GM21515 (cell line): Measurements from ENCODE around the gene LDB3.

Source experiments
- ATAC-seq: cut with Tn5 transposase; IDR thresholded peaks from one replicate; pipeline ENCODE4 v1.9.1; 2021; ENCODE audit not compliant: unreplicated experiment

LDB3 gene

DNA sequence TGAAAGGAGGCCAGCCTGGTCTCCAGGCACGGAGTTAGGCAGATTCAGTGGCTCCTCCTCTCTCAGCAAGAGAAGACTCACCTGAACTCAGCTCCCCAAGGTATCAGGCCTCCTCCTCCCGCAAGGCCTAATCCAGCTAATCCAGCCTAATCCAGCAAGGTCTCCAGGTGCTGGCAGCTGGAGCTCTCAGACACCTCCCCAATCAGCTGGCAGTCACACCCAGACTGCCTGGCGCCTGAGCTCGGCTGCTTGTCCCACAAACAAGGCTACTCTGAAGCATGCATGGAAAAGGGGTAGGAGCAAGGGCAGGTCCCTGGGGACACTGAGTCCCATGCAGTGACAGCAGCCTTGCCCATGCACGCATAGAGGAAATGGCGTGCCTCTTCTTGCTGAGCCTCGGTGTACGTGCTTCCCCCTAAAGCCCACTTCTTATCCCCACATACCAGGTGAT lies 17.3 kb upstream of the LDB3 start:
- no peak for ATAC-seq

DNA sequence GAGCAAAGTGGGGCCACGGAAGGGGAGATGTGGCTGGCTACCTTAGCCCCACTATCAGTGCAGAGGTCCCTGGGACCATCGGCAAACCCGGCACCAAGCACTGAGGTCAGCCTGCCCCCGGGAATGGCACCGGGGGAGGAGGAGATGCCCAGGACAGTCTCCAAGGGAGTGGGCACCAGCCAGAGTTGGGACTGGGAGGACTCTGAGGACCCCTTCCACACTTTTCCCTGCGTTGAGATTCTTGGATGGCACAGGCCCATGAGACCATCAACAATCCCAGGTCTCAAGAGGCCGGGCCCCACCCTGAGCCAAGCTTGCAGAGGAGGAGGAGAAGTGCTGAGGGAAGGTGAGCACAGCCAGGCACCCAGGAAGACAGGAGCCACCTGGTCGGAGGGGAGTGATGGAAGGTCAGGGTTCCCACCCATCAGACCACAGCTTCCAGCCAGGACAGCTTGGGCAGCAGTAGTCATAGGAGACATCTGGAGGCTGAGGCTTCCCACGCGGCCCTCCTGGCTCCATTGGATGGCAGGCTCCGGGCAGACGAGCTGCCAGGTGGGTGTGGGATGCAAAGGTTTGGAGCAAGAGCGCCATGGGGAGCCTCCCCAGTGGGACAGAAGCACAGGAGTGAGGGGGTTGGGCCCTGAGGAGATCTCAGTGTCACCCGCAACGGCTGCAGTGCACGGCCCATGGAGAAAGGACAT lies 16.5 kb upstream of the LDB3 start:
- no peak for ATAC-seq

DNA sequence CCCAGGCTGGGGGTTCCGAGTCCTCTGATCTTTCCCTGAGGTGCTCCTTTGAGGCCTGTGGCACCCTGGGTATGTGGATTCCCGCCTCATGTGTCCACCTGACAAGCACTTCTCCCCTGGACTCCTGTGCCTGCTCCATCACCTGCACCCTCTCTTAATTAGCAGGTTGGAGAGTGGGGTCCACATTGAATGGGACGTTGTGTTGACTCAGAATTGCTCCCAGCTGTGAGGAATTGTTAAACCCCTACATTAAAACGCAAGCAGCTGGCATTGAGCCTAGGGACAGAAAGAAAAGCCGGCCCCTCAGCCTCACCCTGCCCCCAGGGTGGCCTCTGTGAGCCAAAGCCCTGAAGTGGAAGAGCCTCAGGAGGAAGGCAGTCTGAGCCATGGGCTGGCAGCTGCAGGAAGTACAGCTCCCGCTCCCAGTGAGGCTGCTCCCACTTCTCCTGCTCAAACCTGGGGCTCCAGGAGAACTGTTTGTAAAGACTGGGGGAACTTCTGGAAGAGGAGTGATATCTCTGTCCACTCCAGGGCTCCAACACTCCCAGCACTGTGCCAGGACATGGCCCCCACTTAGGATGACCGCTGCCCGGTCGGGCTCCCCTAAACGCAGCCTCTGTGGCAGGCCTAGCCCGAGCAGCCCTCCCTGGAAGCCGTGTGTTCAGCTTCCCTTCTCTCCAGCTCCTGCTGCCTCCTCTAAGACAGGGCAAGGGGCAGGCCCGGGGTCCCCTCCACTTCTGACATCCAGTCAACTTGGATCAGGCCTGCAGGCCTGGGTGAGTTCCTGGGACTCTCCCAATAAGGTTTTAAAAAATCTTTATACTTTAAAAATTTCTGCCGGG lies 15.7 kb upstream of the LDB3 start:
- ATAC-seq, result no peak

DNA sequence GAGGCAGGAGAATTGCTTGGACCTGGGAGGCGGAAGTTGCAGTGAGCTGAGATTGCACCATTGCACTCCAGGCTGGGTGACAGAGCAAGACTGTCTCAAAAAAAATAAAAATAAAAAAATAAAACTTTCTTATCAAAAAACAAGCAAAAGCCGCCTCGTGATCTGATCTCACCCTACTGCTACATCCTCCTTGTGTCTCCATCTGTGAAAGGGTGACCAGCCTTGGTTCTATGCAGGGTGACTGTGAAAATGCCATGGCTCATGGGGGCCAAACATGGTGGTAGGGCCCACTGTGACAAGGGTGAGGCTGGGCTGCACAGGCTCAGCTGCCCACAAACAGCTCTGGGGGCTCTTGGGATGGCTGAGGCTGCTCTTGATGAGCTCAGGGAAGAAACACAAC lies 14.9 kb upstream of the LDB3 start:
- no peak for ATAC-seq

DNA sequence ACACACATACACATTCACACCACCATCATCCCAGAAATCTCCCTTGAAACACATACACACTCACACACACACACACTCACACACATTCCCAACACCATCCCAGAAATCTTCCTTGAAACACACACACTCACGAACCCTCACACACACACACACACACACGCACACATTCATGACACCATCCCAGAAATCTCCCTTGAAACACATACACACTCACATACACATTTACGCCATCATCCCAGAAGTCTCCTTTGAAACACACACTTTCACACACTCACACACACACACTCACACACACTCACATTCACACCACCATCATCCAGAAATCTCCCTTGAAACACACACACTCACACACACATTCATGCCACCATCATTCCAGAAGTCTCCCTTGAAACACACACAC lies 14.3 kb upstream of the LDB3 start:
- no peak for ATAC-seq

DNA sequence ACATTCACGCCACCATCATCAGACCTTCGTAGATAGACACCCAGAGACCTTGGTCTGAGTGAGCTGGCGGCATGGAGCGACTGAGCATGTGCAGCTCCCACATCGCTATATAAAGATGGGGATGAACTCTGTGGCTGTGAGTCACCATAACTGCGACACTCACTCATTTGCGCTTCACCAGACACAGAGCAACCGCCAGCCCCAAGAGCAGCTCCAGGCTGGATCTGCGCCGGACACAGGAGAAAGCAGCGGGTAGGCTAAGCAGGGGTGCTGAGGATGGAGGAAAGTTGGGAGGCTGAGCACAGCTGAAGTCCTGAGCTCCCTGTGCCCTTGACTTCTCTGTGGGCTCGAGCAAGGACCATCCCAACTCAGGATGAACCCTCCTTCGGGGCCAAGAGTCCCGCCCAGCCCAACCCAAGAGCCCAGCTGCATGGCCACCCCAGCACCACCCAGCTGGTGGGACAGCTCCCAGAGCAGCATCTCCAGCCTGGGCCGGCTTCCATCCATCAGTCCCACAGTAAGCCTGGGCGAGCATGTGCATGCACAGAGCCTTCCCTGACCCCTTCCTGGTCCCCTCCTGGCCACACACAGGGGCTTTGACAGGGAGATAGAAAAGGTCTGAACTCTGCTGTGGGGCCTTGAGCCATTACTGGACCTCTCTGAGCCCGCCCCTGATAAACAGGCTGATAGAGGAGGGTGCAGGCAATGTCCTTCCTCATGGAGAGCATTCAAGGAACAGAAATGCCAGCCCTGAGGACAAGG lies 13.7 kb upstream of the LDB3 start, which contains the start of gene OPN4:
TSS of gene OPN4 (plus strand) at position 137 of the 762 bp plus-strand sequence. CDS start at position 374, 237 bp downstream.
- ATAC-seq, result no peak

DNA sequence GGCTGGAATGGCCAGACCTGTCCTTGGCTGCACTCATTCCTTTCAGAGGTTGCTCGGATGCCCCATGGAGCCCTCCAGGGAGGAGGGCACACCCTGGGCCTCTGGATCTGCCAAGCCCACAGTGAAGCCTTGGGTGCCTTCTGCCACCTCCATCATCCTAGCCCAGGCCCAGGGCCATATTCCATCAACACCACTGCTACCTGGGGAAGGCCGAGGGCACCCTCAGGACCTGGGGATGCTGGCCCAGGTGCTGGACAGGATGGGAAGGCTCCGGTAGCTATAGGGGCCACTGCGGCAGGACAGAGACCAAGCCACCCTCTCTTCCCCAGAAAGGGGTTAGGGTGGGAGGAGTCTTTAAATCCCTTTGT lies 13.2 kb upstream of the LDB3 start:
- ATAC-seq, result no peak

DNA sequence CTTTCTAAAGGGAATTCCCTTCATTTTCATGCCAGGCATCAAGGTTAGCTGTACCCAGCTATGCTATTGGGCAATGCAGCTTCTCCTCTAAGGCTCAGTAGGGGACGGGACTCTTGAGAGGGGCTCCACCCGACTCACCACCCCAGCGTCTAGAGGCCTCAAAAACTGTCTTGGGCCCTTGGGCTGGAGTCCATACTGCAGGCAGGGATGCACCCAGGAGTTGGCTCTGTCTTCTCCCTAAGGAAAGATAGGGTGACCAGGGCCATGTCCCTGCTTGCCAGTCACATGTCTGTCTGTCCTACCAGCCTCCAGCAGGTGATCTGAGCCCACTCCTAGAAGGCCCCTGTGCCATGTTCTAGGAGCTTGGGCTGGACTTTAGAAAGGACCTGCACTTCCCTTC lies 12.7 kb upstream of the LDB3 start:
- no peak for ATAC-seq

DNA sequence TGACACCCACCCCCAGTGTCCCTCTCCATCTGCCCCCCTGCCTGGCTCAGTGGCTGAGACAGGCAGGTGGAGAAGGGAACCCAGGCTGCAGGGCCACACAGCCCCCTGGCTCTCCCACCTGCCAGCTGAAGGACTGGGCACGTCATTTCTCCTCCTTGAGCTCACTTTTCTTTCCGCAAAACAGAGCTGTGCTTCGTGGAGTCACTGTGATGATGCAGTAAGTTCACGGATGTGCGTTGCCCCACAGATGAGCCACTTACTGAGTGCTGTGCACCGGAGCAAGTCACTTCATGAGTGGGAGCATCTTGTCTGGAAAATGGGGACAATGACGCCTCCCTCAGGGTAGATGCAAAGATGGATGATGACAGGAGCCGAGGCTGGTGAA lies 11.3 kb upstream of the LDB3 start:
- ATAC-seq, result no peak

DNA sequence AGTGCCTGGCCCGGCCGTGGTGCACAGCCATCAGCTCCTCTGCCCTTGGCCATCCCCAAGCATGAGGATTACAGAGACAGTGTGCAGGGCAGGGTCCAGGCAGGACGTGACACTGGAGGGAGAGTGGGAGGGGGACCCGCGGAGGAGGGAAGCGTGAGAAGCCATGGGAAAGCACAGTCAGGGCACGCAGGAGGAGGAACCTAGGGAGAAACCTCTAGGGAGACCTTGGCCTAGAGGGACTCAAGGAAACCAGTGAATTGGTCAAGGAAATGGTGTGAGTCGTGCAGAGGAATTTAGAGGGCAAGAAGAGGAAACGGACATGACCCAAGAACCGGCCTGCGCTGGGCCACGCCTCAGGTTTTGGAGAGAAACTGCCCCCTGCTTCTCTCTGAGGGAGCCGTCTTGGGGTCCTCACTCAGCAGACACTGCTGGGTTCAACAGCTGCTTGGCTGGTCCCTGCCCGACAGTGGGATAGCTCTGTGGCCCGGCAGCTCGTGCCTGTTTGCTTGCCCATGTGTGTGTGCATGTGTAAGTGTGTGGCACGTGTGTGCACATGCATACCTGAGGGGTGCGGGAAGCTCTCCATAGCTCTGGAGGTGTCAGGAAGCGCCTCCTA lies 10.8 kb upstream of the LDB3 start:
- ATAC-seq, result no peak

DNA sequence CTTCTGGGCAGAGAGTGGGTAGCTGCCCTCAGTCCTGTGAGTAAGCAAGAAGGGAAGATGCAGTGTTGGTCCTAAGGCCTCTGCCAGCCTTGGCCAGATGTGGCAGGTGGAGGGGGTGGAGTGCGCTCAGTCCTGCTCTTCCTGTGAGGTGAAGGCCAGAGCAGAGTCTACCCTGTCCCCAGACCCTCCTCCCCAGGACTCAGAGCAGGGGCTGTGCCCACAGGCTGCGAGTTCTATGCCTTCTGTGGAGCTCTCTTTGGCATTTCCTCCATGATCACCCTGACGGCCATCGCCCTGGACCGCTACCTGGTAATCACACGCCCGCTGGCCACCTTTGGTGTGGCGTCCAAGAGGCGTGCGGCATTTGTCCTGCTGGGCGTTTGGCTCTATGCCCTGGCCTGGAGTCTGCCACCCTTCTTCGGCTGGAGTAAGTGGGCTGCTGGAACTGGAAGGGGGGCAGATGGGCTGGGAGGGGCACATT lies 10.0 kb upstream of the LDB3 start:
- ATAC-seq, result no peak

DNA sequence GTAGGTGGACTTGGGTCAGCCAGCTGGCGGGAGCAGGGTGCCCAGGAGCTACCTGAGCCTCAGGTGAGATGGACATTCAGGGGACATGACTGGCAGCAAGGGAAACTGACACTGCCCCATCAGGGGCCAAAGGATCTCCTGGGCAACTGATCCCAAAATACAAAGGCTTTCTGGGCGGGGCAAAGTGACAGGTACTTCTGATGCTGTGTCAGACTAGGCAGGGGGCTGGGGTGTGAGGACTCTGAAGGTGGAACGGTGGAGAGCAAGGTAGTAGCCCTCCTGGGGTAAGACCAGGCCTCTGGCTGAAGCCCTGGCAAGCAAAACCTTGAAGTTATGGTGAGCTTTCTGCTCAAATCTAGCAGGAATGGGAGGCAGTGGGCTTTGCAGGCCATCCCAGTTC lies 9.6 kb upstream of the LDB3 start:
- no peak for ATAC-seq

DNA sequence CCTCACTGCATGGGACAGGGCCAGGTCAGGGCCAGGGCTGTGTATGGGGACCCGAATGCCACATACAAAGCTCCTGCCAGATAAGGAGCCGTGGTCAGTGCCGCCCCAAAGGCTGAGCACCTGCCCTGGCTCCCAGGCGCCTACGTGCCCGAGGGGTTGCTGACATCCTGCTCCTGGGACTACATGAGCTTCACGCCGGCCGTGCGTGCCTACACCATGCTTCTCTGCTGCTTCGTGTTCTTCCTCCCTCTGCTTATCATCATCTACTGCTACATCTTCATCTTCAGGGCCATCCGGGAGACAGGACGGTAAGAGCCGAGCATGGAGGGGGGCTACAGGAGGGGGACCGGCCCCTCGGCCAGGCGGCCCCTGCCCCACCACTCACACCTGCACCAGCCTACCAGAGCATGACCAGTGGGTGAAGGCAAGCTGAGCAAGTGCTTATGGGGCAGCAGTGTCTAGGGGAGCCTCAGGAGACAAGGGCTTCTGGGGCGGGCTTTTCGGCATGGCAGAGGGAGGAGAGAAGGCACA lies 9.1 kb upstream of the LDB3 start:
- no peak for ATAC-seq

DNA sequence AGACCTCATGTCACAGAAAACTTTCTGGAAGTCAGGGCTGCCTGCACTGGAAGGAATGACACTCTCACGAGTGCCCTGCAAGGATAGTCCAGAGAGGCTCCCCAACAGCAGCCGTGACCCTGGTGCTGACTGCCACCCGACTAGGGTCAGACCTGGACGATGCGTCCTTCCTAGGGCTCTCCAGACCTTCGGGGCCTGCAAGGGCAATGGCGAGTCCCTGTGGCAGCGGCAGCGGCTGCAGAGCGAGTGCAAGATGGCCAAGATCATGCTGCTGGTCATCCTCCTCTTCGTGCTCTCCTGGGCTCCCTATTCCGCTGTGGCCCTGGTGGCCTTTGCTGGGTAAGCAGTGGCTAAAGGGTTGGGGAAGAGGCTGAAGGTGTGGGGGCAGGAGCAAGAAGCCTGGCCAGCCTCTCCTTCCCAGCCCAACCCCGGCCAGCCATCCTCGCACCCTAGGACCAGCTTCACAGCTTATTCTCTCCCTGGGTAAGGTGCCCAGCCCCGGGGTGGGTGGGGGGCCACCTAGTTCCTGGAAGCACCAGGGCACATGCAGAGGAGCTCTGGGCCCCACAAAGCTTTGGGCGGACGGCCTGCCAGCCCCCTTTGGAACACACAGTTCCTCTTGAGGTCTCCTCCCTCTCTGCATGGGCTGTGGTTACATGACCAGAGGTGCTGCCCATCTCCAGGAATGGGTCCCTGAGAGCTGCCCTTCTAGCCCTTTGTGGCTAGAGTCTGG lies 8.4 kb upstream of the LDB3 start:
- ATAC-seq, result no peak

DNA sequence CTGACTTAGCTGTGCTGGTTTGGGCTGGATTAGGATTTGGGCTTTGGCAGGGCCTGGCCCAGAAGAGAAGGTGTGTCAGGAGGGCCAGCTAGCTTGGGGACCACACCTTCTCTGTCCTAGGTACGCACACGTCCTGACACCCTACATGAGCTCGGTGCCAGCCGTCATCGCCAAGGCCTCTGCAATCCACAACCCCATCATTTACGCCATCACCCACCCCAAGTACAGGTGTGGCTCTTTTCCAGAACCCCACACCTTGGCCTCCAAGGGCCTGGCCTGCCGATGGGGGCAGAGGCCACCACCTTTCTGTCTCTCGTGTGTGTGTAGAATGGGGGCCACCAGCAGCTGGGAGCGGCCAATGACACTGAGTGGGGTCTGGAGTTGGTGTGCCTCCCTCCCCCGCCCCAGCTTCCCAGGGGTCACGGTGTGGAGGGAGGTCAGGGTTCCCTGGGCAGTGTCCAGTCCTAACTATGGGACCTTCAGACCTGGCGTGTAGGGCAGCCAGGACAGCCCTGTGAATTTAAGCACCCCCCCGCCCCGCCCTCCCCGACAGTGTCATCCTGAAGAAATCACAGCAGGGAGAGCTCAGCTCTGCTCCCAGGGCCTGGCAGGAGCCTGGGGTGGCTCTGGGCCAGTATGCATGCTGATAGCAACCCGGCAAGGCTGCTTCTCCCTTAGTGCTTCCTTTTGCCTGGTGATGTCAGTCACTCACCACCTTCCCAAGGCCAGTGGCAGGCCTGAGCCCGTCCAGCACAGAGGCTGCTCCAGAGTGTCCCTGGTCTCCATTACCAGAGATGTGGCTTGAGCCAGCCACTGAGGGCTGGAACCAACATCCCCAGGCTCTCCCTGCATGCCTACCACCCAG lies 6.9 kb upstream of the LDB3 start:
- no peak for ATAC-seq

DNA sequence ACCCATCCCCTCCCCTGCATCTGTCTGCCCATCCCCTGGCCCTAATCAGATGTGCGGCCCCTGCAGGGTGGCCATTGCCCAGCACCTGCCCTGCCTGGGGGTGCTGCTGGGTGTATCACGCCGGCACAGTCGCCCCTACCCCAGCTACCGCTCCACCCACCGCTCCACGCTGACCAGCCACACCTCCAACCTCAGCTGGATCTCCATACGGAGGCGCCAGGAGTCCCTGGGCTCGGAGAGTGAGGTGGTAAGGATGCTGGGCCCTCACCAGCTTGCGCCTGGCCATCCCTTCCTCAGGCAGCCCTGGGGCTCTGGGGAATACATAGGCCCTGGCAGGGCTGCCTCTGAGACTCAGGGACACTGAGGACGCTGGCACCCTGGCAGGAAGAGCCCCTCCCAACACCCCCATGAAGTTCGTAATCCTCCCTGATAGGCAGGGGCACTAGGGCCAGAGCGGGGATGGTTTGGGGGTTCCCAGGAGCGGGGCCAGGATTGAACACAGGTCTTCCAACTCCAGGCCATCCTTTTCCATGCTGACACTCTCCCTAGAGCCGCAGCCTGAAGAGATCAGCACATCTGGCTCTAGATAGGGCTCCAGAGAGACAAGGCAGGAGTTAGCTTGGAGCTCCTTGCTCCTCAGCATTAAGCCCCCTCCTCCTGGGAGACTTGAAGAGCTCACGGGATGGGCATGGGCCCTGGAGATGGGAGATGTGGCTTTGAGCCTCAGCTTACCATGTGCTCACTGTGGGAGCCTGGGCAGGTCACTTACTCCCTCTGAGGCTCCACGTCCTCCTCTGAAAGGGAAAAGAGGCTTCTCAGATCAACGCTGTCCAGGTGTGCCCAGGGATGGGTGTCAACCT lies 5.9 kb upstream of the LDB3 start:
- ATAC-seq, result no peak

DNA sequence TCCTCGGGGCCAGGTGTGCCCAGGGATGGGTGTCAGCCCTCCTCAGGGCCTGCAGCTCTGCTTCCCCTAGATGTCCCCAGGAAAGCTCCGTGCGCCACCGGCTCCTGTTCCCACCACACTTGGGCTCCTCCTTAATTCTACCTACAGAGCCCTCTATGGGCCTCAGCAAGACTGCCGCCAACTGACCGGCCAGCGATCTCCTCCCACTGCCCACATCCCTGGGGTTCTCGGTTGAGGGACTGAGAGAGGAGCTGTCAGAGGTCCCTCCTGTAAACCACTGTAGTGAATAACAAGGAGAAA lies 5.3 kb upstream of the LDB3 start:
- ATAC-seq, result no peak

DNA sequence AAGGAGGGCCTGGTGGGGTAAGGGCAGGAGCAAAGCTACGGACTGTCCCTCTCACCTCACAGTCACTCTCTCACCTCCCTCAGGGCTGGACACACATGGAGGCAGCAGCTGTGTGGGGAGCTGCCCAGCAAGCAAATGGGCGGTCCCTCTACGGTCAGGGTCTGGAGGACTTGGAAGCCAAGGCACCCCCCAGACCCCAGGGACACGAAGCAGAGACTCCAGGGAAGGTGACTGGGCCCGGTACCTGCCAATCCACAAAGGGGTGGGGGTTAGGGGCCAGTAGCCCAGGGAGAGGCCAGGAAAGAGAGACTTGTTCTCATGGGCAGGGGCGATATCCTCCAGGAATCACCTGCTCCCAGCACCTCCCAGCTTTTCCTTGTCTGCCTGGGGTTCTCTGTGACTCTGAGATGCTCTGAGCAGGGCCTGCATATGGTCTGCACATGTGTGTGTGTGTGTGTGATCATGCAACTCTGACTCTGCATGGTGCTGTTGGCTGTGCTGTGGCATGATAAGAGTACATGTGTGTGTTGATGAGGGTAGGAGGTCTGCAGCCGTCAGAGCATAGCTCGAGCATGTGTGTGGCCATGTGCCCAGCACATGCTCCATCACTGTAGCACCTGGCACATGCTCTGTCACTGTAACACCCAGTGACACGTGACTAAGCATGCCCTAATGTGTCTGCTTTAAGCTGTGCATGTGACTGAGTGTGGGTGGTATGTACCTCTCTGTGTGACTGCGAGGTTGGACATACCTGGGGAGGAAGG lies 4.6 kb upstream of the LDB3 start:
- ATAC-seq, result no peak
